Measurements from ENCODE around the gene TGM3.

The TGM3 gene

GRCh38 chr20:2380601-2381000, 84.8 kb downstream of the TGM3 start, which contains the start of gene TGM6:
TSS of gene TGM6 (plus strand) at chr20:2380901. CDS start at chr20:2380969, 68 bp downstream.
- DNase-seq (ENCODE audit: low read depth), result no peak

DNA sequence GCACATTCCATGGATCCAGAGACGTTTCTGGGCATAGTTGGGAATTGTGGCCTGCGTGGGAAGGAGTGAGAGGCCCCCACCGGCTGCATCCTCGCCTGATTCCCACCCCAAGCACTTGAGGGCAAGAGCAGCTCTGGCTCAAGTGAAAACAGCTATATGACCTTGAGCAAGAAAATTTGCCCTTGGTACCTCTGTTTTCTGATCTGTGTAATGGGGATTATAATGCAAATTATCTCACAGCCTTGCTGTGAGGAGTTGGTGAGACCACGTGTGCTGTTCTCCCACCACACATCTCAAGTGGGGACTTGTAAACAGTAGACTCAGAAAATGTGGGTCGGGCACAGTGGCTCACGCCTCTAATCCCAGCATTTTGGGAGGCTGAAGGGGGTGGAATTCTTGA, 85.5 kb downstream of the TGM3 start:
- no peak for DNase-seq (ENCODE audit: low read depth)

DNA sequence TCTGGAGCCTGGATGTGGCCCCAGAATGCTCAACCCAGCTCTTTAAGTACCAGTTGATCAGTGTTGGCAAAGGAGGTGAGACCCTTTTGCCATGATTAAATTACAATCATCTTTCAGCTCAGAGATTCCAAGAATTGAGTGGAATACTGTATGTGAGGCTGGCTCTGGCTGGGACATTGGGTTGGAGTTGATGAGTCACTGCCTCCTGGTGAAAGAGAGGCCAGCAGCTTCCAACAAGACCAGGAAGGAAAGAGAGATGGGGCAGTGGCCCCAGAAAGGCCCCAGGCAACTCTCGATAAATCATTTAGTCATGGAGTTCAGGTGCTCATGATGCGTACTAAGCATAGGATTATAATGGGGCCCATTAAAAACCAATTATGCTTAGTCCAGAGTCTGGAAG, 87.0 kb downstream of the TGM3 start:
- DNase-seq (ENCODE audit: low read depth), result no peak

GRCh38 chr20:2385026-2385425, 89.2 kb downstream of the TGM3 start:
- no peak for DNase-seq (ENCODE audit: low read depth)

GRCh38 chr20:2385496-2385895, 89.7 kb downstream of the TGM3 start:
- no peak for DNase-seq (ENCODE audit: low read depth)

- DNase-seq (ENCODE audit: low read depth), result peak; percentile 46
Measured at GRCh38 chr20:2386516-2387179, 90.8 kb downstream of the TGM3 start.

- DNase-seq (ENCODE audit: low read depth), result no peak
Measured at GRCh38 chr20:2387180-2387577, 91.4 kb downstream of the TGM3 start.

DNA sequence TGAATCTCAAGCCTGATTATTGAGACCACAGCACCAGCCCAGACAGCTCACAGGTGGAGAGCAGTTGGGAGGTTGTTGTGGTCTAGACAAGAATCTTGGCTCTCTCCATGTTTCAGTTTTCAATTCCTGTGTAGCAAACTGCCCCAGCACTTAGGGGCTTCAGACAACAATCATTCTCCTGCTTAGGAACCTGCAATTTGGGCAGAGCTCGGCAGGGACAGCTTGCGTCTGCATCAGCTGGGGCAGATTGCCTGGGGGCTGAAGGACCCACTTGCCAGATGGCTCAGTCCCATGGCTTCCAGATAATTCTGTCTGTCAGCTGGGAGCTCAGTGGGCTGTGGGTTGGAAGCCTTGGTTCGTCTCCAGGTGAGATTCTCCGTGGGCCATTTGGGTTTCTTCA, 91.8 kb downstream of the TGM3 start:
- no peak for DNase-seq (ENCODE audit: low read depth)
